Caco-2 (cell line): Measurements from ENCODE around the gene PRKG2. TPM values are rescaled to one million over a fixed set of nuclear protein-coding genes. Genes with fewer than 3 reads are reported as not detected.

Source experiments
- BruUV-seq: library from RNA; stranded (reverse); fragments of 400-500 nt; replicated peaks from 2 replicates; lab custom pipeline; 2021; lab: Mats Ljungman, UMichigan
- CTCF ChIA-PET: fragments of 300-600 bp; sonication (Branson Sonifier 250); formaldehyde crosslinking; loops from one replicate; lab custom pipeline; 2022; ENCODE audit warnings: antibody characterized with exemption; lab: Charles Lee
- POLR2A ChIA-PET: fragments of 300-600 bp; sonication (Branson Sonifier 250); formaldehyde crosslinking; loops from one replicate; lab custom pipeline; 2022; ENCODE audit warnings: antibody characterized with exemption; lab: Charles Lee
- DNase-seq, 2 experiments: peaks; one replicate each; pipeline versions ENCODE4 v3.0.0 to v3.0.0-alpha.2; 2020 to 2022
- H3K27me3 ChIP-seq: replicated peaks from 2 replicates; pipeline ENCODE4 v1.6.0; 2011; ENCODE audit warnings: low read length; ENCODE audit not compliant: control insufficient read depth, insufficient read depth
- H3K36me3 ChIP-seq: 2 replicates; pipeline ENCODE4 v1.5.1; 2011; ENCODE audit warnings: low read length; ENCODE audit not compliant: control insufficient read depth, insufficient read depth
- H3K4me1 ChIP-seq: fragments of 250-450 bp; sonication (Bioruptor Pico); 2 replicates; pipeline ENCODE4 v1.5.1; 2020; ENCODE audit warnings: mild to moderate bottlenecking
- H3K4me3 ChIP-seq: 2 replicates; pipeline ENCODE4 v1.5.1; 2011; ENCODE audit warnings: low read depth, mild to moderate bottlenecking, control low read depth, low read length
- H3K9me3 ChIP-seq: fragments of 250-450 bp; sonication (Bioruptor Pico); 2 replicates; pipeline ENCODE4 v1.5.1; 2020; ENCODE audit warnings: mild to moderate bottlenecking, moderate library complexity
- H3K27ac Mint-ChIP-seq: one replicate; pipeline ENCODE4 v1.8.0; 2022; ENCODE audit warnings: mixed read lengths; ENCODE audit not compliant: unreplicated experiment
- H3K27me3 Mint-ChIP-seq: one replicate; pipeline ENCODE4 v1.8.0; 2022; ENCODE audit warnings: mixed read lengths; ENCODE audit not compliant: insufficient read depth, unreplicated experiment
- H3K36me3 Mint-ChIP-seq: one replicate; pipeline ENCODE4 v1.8.0; 2022; ENCODE audit warnings: mild to moderate bottlenecking, mixed read lengths; ENCODE audit not compliant: insufficient read depth, unreplicated experiment
- H3K4me1 Mint-ChIP-seq: one replicate; pipeline ENCODE4 v1.8.0; 2022; ENCODE audit warnings: low read depth, mixed read lengths; ENCODE audit not compliant: unreplicated experiment
- H3K4me3 Mint-ChIP-seq: one replicate; pipeline ENCODE4 v1.8.0; 2022; ENCODE audit warnings: mild to moderate bottlenecking, moderate library complexity, mixed read lengths; ENCODE audit not compliant: unreplicated experiment
- H3K9me3 Mint-ChIP-seq: one replicate; pipeline ENCODE4 v1.8.0; 2022; ENCODE audit warnings: mixed read lengths; ENCODE audit not compliant: unreplicated experiment
- CTCF ChIP-seq, 2 experiments: fragments of 200-600 bp in 1 of 2; IDR thresholded peaks; 1 replicate in 1 of 2; 2 replicates in 1 of 2; pipeline versions ENCODE4 v1.5.1 to v1.8.0; 2011 to 2022; ENCODE audit warnings: antibody characterized with exemption in 1 of 2, control low read depth in 1 of 2, inconsistent platforms in 1 of 2, low read depth in 1 of 2, low read length in 1 of 2, mild to moderate bottlenecking in 1 of 2, moderate library complexity in 1 of 2; ENCODE audit not compliant: insufficient read depth in 1 of 2, severe bottlenecking in 1 of 2, unreplicated experiment in 1 of 2
- intact Hi-C: fragments of 100-400 bp; cut with micrococcal nuclease; formaldehyde crosslinking; loops from one replicate; pipeline ENCODE4 v1.10.0; 2022; ENCODE audit not compliant: unreplicated experiment
- total RNA-seq: library from RNA; stranded (reverse); gene quantifications from 2 replicates; pipeline ENCODE4 v1.2.3, GENCODE V29; 2022

The PRKG2 gene
- total RNA-seq, 1 experiment from 2014 or later, result 5.6 TPM

- Histone ChIP-seq H3K9me3 (no peaks in the 10 kb centered on the region), H3K36me3 (no peaks in the 10 kb centered on the region), H3K4me1 (no peaks in the 10 kb centered on the region; the same call in 1 of the 2 replicates), H3K4me3 (no peak overlapping the region), H3K27me3 (no peaks in the 10 kb centered on the region)
- no peak for TF ChIP-seq CTCF (IDR thresholded peaks at IDR 0.05; ENCODE audit: insufficient read depth in 1 of 2, low read depth in 1 of 2, low read length in 1 of 2, severe bottlenecking in 1 of 2, unreplicated experiment in 1 of 2)
- Mint-ChIP-seq H3K27ac (no peak overlapping the region), H3K36me3 (no peaks in the 10 kb centered on the region), H3K27me3 (no peaks in the 10 kb centered on the region), H3K4me3 (no peak overlapping the region), H3K9me3 (no peaks in the 10 kb centered on the region), H3K4me1 (no peaks in the 10 kb centered on the region)
- CTCF ChIA-PET, result no interaction called here
- POLR2A ChIA-PET, result no interaction called here
- no TSS peak for BruUV-seq
- intact Hi-C loops, result no loop called here
- DNase-seq, result no peak
Measured at GRCh38 chr4:81149976-81150375, 65.0 kb downstream of the PRKG2 start.

GRCh38 chr4:81148576-81148975 is 66.4 kb downstream of the PRKG2 start:
- Histone ChIP-seq H3K36me3 (no peaks in the 10 kb centered on the region), H3K4me3 (no peak overlapping the region), H3K9me3 (no peaks in the 10 kb centered on the region), H3K4me1 (no peaks in the 10 kb centered on the region; the same call in 1 of the 2 replicates), H3K27me3 (no peaks in the 10 kb centered on the region)
- no peak overlapping the region for H3K4me3 Mint-ChIP-seq
- no TSS peak for BruUV-seq
- no peak for TF ChIP-seq CTCF (IDR thresholded peaks at IDR 0.05; ENCODE audit: insufficient read depth in 1 of 2, low read depth in 1 of 2, low read length in 1 of 2, severe bottlenecking in 1 of 2, unreplicated experiment in 1 of 2)
- DNase-seq, result no peak
- H3K9me3 Mint-ChIP-seq, result no peaks in the 10 kb centered on the region
- no peaks in the 10 kb centered on the region for H3K4me1 Mint-ChIP-seq
- H3K27ac Mint-ChIP-seq, result no peak overlapping the region
- ChIA-PET POLR2A (no interaction called here), CTCF (no interaction called here)
- intact Hi-C loops, result no loop called here
- H3K27me3 Mint-ChIP-seq, result no peaks in the 10 kb centered on the region
- no peaks in the 10 kb centered on the region for H3K36me3 Mint-ChIP-seq

GRCh38 chr4:81146466-81146865 is 68.6 kb downstream of the PRKG2 start:
- no peaks in the 10 kb centered on the region for H3K36me3 Mint-ChIP-seq
- intact Hi-C loops, result no loop called here
- H3K27me3 ChIP-seq, result no peaks in the 10 kb centered on the region
- ChIA-PET CTCF (no interaction called here), POLR2A (no interaction called here)
- DNase-seq, result no peak
- TF ChIP-seq CTCF (IDR thresholded peaks at IDR 0.05; ENCODE audit: insufficient read depth in 1 of 2, low read depth in 1 of 2, low read length in 1 of 2, severe bottlenecking in 1 of 2, unreplicated experiment in 1 of 2), result no peak
- H3K9me3 Mint-ChIP-seq, result no peaks in the 10 kb centered on the region
- no peaks in the 10 kb centered on the region for H3K4me1 Mint-ChIP-seq
- no TSS peak for BruUV-seq
- no peaks in the 10 kb centered on the region for H3K36me3 ChIP-seq
- no peaks in the 10 kb centered on the region for H3K27me3 Mint-ChIP-seq
- H3K9me3 ChIP-seq, result no peaks in the 10 kb centered on the region
- H3K4me3 ChIP-seq, result no peak overlapping the region
- H3K4me3 Mint-ChIP-seq, result no peak overlapping the region
- H3K27ac Mint-ChIP-seq, result no peak overlapping the region
- no peaks in the 10 kb centered on the region for H3K4me1 ChIP-seq
